GM18508 (cell line): ENCODE results near the gene TAAR1.
"Not testable (repeated sequence)": the region's sequence is repeated elsewhere in the genome, so short reads cannot be mapped to it uniquely, and the experiment has no call there.

Experiments used
- ATAC-seq: cut with Tn5 transposase; IDR thresholded peaks from one replicate; pipeline ENCODE4 v1.9.1; 2021; ENCODE audit warnings: moderate number of reproducible peaks; ENCODE audit not compliant: insufficient read depth, unreplicated experiment

The TAAR1 gene

DNA sequence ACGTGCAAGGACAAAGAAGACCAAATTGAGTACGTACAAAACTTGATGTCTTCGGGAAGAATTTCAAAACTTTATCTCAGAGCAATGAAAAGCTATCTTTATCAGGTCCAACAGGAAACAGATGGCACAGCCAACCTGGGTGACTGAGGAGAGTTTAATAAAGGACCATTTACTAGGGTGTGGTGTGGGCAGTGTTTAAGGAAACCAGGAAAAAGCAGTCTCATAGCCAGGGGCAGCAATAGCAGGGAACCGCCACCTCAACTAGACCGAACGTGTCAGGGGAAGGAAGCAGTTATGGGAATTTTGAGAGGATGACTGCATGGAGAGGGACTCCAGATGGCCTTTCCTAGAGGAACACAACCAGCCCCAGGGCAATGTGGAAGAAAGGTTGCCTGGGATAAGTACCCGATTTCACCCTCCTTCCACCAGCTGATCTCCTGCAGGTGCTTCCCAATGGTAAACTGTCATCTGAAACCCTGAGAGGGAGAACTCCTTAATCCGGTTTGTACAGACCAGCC lies 54.3 kb downstream of the TAAR1 start:
- no peak for ATAC-seq

- ATAC-seq: not testable (repeated sequence)
Observed at GRCh38 chr6:132600900-132601299, 58.1 kb downstream of the TAAR1 start.

DNA sequence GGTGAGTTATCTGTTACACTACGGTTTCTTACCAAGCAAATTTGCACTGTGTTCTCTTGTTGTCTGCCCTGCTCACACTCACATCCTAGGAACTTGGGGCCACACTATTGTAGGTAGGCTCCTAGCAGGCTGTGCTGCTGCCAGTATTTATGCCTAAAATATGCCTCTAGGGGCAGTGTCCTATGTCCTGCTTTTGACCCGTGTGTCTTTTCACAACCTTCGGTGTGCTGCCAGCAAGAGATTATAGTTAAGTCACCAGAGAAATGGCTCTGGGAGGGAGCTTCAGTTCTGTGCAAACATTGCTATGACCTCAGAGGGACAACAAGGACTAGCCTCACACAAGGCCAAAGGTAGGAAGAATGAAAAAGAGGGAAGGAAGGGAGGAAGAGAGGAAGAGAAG lies 60.5 kb downstream of the TAAR1 start:
- no peak for ATAC-seq

- ATAC-seq: no peak
Observed at GRCh38 chr6:132596201-132596600, 62.8 kb downstream of the TAAR1 start.
